Psoas muscle (tissue), 8 donors: Measurements from ENCODE around the gene LYPD6. TPM values are rescaled to one million over a fixed set of nuclear protein-coding genes. Genes with fewer than 3 reads are reported as not detected.

Experiments used
- ATAC-seq, 4 donors: fragments of 200-7000 bp; cut with Tn5 transposase; one replicate each; pipeline ENCODE4 v1.9.1; 2020; ENCODE audit warnings: moderate library complexity in 3 of 4, mild to moderate bottlenecking in 2 of 4
- DNase-seq, 2 donors: peaks; one replicate each; pipeline ENCODE4 v3.0.0-alpha.2; 2020
- H3K27ac ChIP-seq: fragments of 200-600 bp; one replicate; pipeline ENCODE4 v1.8.0; 2022
- H3K27me3 ChIP-seq, 3 donors: fragments of 200-600 bp in 1 of 3; one replicate each; pipeline versions ENCODE4 v1.6.1 to v1.8.0; 2013 to 2022; ENCODE audit warnings: low read length in 2 of 3, mild to moderate bottlenecking in 2 of 3, moderate library complexity in 1 of 3; ENCODE audit not compliant: insufficient read depth in 3 of 3
- H3K36me3 ChIP-seq, 2 donors: fragments of 200-600 bp in 1 of 2; one replicate each; pipeline versions ENCODE4 v1.6.1 to v1.8.0; 2013 to 2022; ENCODE audit warnings: low read depth in 1 of 2, mild to moderate bottlenecking in 1 of 2, moderate library complexity in 1 of 2; ENCODE audit not compliant: insufficient read depth in 1 of 2
- H3K4me1 ChIP-seq: fragments of 200-600 bp; one replicate; pipeline ENCODE4 v1.8.0; 2022
- H3K4me3 ChIP-seq: fragments of 200-600 bp; one replicate; pipeline ENCODE4 v1.8.0; 2022; ENCODE audit warnings: mild to moderate bottlenecking
- H3K9me3 ChIP-seq: fragments of 200-600 bp; one replicate; pipeline ENCODE4 v1.8.0; 2022
- CTCF ChIP-seq: fragments of 200-600 bp; IDR thresholded peaks from one replicate; pipeline ENCODE4 v1.8.0; 2022; ENCODE audit warnings: antibody characterized with exemption
- WGBS, 3 donors: extraction: QIAGEN DNeasy Blood & Tissue Kit; methylation state at CpG; one replicate each; pipeline versions ENCODE4 v1.1.6 to v1.1.7; 2013; 5-methylcytosine and 5-hydroxymethylcytosine counted together
- intact Hi-C, 2 donors: fragments of 100-400 bp; cut with DNase I; formaldehyde crosslinking; loops; one replicate each; pipeline versions ENCODE4 v1.11.0 to v1.14.2; 2022
- long read RNA-seq, 2 donors: library from polyadenylated mRNA; unstranded; transcript quantifications; one replicate each; pipeline ENCODE4 v2.0.0, GENCODE V29; 2021
- polyA plus RNA-seq, 3 donors: library from polyadenylated mRNA; stranded (reverse); fragments of 200-250 nt; gene quantifications; one replicate each; pipeline ENCODE4 v1.2.3, GENCODE V29; 2013
- total RNA-seq, 4 donors: library from RNA; stranded (reverse); fragmentation: NEBNext Ultra II Directional in 2 of 4; extraction: Animal tissue kit (Norgen Biotek cat#: 25700) in 2 of 4; gene quantifications; one replicate each; pipeline versions ENCODE4 v1.2.1 to v1.2.4, GENCODE V29; 2021 to 2023
- donor health status: healthy with polysubstance abuse.
- donor health status: DM: no; HTN: no; CAD: no; lungs with moderate emphysema.
- donor health status: Bipolar disorder and iron deficiency.
- donor health status: healthy.
- donor health status: DM: yes; HTN: yes; CAD: no.
- donor health status: DM: no; HTN: no; CAD: no.
- donor health status: DM: no; HTN: no; CAD: no.
- donor health status: DM: yes; HTN: yes; CAD: no.

The LYPD6 gene
- total RNA-seq (under 1 TPM in 2 of 4 donors, not detected in 2; 0.04 to 0.11 TPM), polyA plus RNA-seq (under 1 TPM; 0.04 to 0.07 (median 0.05) TPM)
- long read RNA-seq, donor 1: 0 reads
- long read RNA-seq, donor 2: 0 reads

GRCh38 chr2:149330127-149331022 is at the start of gene LYPD6:
Gene LYPD6 (plus strand): TSS chr2:149330587. CDS start chr2:149437709, 107,122 bp downstream.
- peaks cover 0 to 27% (median 5%) of the 10 kb centered on the region in 3 donors for H3K27me3 ChIP-seq
- 0 to 1% (median 0%) methylated on average over 59 to 96 of the region's 96 CpGs for WGBS, 3 donors
- no peak within 1 kb of the TSS for H3K27ac ChIP-seq
- intact Hi-C loops: no loop called here
- H3K4me3 ChIP-seq: peak within 1 kb of the TSS; percentile 67
- DNase-seq: peak; percentile 71 to 80
- H3K9me3 ChIP-seq: peaks cover 5% of the 10 kb centered on the region
- TF ChIP-seq CTCF: no peak
- no peaks in the 10 kb centered on the region for H3K36me3 ChIP-seq
- H3K4me1 ChIP-seq: no peaks in the 10 kb centered on the region
- ATAC-seq: peak; percentile 96 to 99 (median 98)

- Histone ChIP-seq H3K4me3 (no peak overlapping the region), H3K36me3 (no peaks in the 10 kb centered on the region), H3K27me3 (no peaks in the 10 kb centered on the region), H3K27ac (no peak overlapping the region), H3K4me1 (no peaks in the 10 kb centered on the region), H3K9me3 (no peaks in the 10 kb centered on the region)
- TF ChIP-seq CTCF: no peak
- intact Hi-C loops: no loop called here
- ATAC-seq (no peak), DNase-seq (no peak)
- 76 to 84% (median 79%) methylated on average over 3 of the region's 3 CpGs for WGBS, 3 donors
These were observed 48.9 kb upstream of the LYPD6 start for GRCh38 chr2:149281441-149281840.

GRCh38 chr2:149290662-149291061 is 39.7 kb upstream of the LYPD6 start:
- WGBS, 3 donors: 56 to 75% (median 66%) methylated on average over 2 of the region's 2 CpGs
- ATAC-seq (no peak), DNase-seq (no peak)
- TF ChIP-seq CTCF: no peak
- Histone ChIP-seq H3K27ac (no peak overlapping the region), H3K4me1 (no peaks in the 10 kb centered on the region), H3K9me3 (no peaks in the 10 kb centered on the region), H3K27me3 (peaks cover 0 to 3% (median 0%) of the 10 kb centered on the region in 3 donors), H3K4me3 (no peak overlapping the region), H3K36me3 (no peaks in the 10 kb centered on the region)
- intact Hi-C loops: no loop called here

GRCh38 chr2:149291881-149292280 is 38.5 kb upstream of the LYPD6 start:
- Histone ChIP-seq H3K27me3 (peaks cover 0 to 3% (median 0%) of the 10 kb centered on the region in 3 donors), H3K4me1 (no peaks in the 10 kb centered on the region), H3K4me3 (no peak overlapping the region), H3K9me3 (peaks cover 4% of the 10 kb centered on the region), H3K27ac (no peak overlapping the region), H3K36me3 (no peaks in the 10 kb centered on the region)
- TF ChIP-seq CTCF: no peak
- no peak for DNase-seq
- intact Hi-C loops: no loop called here
- ATAC-seq: no peak
